ENCODE data around the gene PEX11G.

DNA sequence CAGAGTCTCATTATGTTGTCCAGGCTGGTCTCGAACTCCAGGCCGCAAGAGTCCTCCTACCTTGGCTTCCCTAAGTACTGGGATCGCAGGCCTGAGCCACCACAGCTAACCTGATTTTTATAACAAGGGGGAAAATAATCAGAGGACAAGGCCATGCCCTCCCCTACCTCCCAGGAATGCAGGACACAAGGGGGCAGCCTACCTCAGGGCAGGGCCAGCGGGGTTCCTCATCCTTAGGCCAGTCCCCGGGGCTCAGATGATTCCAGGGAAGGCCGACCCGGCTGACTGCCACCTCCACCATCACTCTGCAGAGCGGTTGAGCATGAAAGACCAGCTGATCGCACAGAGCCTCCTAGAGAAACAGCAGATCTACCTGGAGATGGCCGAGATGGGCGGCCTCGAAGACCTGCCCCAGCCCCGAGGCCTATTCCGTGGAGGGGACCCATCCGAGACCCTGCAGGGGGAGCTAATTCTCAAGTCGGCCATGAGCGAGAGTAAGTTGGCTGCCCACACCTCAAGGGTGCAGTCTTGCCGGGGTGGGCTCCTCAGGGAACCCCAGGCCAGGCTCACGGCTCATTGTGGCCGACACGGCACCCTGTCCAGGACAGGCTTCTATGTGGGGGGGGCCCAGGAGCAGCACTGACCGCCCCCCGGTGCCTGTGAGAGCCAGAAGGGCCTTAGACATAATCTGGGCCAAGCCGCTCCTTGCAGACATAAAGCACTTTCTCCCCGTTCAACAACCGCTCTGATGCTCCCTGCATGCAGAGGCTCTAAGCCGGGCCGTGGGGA is 26.8 kb downstream of the PEX11G start:
- TF ChIP-seq, protein P1, sequence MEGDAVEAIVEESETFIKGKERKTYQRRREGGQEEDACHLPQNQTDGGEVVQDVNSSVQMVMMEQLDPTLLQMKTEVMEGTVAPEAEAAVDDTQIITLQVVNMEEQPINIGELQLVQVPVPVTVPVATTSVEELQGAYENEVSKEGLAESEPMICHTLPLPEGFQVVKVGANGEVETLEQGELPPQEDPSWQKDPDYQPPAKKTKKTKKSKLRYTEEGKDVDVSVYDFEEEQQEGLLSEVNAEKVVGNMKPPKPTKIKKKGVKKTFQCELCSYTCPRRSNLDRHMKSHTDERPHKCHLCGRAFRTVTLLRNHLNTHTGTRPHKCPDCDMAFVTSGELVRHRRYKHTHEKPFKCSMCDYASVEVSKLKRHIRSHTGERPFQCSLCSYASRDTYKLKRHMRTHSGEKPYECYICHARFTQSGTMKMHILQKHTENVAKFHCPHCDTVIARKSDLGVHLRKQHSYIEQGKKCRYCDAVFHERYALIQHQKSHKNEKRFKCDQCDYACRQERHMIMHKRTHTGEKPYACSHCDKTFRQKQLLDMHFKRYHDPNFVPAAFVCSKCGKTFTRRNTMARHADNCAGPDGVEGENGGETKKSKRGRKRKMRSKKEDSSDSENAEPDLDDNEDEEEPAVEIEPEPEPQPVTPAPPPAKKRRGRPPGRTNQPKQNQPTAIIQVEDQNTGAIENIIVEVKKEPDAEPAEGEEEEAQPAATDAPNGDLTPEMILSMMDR (IDR thresholded peaks at IDR 0.05; ENCODE audit: low read length) = no peak
- TF ChIP-seq EZH2 (IDR thresholded peaks at IDR 0.05; ENCODE audit: borderline replicate concordance, low read length) = no peak

Data from OCI-LY1 (cell line).